GM18861 (cell line): ENCODE data around the gene CRYBA4.

Source experiments
- ATAC-seq: cut with Tn5 transposase; IDR thresholded peaks from one replicate; pipeline ENCODE4 v1.9.1; 2021; ENCODE audit not compliant: unreplicated experiment

Gene CRYBA4

DNA sequence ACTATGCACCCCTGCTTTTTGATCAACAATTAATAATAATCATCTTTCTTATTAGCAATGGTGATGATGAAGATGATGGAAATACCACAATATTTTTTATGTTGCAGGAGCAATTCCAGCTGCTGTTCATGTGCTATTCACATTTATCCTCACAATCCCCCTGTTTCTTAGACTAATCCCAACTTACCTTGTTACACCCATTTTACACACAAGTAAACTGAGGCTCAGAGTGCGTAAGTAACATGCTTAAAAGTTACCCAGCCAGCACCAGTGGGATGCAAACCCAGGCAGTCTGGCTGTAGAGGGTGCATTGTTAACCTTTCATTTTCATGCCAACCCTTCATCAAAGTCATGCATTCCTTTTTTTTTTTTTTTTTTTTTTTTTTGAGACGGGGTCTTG, 1.6 kb upstream of the CRYBA4 start:
- ATAC-seq, result no peak

- no peak for ATAC-seq
Measured at GRCh38 chr22:26623984-26624383, 2.2 kb downstream of the CRYBA4 start.

DNA sequence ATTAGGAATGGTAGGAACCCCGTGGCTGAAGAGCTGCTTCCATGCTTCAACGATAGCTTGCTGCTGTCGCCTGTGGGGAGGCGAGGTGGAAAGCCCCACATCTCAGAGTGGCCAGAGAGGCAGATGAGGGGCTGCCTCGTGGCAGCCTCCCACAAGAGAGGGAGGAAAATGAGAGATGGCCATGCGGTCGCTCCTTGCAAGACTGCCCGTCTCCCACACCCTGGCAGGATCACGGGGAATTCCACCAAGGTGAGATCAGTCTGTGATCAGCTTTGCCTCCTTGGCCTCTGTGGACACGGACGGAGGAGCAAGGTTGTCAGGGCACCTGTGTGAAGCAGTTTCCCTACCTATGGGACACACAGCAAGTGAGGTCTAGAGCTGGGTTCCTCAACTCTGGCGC, 3.0 kb downstream of the CRYBA4 start:
- ATAC-seq, result no peak

DNA sequence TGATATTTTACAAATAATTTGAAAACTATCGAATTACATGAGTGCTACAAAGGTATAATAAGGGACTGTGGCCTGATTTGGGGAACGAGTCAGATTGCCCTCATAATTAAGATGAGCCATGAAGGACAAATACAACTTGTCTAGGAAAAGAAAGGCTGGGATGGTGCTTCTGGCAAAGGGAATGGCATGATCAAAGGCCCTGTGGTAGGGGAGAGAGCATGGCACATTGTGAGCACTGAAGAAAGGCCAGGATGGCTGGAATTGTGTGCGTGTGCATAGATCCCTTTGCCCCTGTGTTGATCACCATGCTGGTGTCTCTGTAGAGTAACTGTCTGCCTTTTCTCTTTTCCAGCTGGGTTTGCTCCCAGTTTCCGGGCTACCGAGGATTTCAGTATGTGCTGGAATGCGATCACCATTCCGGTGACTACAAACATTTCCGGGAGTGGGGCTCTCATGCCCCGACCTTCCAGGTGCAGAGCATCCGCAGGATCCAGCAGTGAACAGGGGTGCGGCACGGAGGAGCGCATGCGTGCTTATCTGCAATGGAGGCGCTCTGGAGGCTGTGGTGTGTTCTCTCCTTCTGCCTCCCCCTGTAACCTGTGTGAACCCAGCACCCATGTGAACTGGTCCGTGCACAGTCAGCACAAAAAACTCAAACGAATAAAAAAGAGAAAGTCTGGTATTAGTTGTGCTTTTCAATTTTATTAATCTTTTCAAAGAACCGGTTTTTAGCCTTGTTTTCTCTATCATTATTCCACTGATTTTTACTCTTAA, 8.4 kb downstream of the CRYBA4 start:
- ATAC-seq, result no peak

DNA sequence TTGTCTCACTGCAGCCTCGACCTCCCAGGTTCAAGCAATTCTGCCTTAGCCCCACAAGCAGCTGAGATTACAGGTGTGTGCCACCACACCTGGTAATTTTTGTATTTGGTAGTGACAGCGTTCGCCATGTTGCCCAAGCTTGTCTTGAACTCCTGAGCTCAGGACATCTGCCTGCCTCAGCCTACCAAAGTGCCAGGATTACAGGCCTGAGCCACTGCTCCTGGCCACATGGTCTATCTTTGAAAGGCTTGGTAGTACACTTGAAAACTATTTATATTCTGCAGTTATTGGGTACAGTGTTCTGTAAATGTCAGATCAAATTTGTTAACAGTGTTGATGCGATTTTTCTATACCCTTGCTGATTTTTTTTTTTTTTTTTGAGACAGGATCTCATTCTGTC, 9.5 kb downstream of the CRYBA4 start:
- ATAC-seq, result no peak

DNA sequence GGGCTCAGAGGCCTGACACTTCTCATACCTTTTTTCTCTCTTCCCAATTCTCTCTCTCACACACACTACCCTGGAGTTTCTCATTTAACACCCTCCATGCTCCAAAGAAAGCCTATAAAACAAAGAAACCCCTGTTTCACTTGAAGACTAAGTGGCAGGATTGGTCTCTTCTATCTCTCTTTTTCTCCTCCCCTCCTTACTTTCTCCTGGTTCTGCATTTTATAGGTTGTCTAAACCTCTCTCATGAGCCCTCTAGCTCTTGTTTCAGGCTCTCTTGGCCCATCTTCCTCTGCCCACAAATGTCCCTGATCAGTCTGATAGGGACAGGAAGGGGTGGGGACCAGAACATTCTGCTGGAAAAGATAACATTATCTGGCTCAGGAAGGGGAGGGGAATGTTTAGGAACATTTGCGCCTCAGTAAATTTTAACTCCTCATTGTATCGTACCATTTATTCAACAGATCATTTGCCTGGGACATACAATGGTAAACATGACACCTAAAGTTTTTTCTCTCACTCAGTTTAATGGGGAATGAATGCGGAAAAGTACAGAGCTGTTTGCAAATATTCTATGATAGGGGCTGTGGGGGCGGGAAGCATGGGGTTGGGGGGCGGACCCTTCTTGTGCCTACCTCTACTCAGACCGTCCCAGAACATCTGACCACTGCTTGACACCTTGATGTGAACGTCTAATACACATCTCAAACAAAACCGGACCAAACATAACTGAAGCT, 10.8 kb downstream of the CRYBA4 start:
- no peak for ATAC-seq

DNA sequence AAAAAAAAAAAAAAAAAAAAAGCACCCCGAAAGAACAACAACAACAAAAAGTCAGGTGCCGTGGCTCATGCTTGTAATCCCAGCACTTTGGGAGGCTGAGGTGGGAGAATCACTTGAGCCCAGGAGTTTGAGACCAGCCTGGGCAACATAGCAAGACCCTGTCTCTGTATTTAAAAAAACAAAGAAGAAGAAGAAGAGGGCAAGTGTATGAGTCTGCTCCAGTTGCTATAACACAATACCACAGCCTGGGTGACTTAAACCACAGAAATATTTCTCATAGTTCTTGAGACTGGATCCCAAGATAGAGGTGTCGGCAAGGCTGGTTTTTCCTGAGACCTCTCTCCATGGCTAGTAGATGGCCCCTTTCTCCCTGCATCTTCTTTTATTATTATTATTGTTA, 12.4 kb downstream of the CRYBA4 start:
- no peak for ATAC-seq

- ATAC-seq, result no peak
Measured at GRCh38 chr22:26635117-26635516, 13.4 kb downstream of the CRYBA4 start.

DNA sequence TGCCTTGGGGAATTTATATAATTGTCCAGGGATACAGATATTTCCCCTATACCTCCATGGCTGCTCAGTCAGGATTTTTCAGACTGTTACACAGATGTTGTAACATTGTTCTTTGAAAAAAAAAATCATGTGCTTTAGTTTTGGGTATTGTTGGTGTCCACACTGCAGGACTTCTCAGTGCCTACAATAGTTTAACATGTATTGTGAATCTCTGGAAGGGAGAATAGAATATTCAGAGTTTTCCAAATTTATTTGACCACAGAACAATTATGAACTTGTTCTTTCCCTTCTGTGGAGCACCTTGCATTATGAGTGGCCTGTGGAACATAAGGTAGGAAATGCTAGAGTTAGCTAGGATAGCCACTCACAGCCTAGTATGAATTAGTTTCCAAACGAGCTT, 14.5 kb downstream of the CRYBA4 start:
- no peak for ATAC-seq

- no peak for ATAC-seq
Measured at GRCh38 chr22:26642465-26643417, 21.0 kb downstream of the CRYBA4 start.

- ATAC-seq, result no peak
Measured at GRCh38 chr22:26643418-26644100, 21.8 kb downstream of the CRYBA4 start.

GRCh38 chr22:26646158-26646557, 24.4 kb downstream of the CRYBA4 start:
- ATAC-seq, result no peak

- ATAC-seq, result no peak
Measured at GRCh38 chr22:26648011-26648497, 26.3 kb downstream of the CRYBA4 start.

DNA sequence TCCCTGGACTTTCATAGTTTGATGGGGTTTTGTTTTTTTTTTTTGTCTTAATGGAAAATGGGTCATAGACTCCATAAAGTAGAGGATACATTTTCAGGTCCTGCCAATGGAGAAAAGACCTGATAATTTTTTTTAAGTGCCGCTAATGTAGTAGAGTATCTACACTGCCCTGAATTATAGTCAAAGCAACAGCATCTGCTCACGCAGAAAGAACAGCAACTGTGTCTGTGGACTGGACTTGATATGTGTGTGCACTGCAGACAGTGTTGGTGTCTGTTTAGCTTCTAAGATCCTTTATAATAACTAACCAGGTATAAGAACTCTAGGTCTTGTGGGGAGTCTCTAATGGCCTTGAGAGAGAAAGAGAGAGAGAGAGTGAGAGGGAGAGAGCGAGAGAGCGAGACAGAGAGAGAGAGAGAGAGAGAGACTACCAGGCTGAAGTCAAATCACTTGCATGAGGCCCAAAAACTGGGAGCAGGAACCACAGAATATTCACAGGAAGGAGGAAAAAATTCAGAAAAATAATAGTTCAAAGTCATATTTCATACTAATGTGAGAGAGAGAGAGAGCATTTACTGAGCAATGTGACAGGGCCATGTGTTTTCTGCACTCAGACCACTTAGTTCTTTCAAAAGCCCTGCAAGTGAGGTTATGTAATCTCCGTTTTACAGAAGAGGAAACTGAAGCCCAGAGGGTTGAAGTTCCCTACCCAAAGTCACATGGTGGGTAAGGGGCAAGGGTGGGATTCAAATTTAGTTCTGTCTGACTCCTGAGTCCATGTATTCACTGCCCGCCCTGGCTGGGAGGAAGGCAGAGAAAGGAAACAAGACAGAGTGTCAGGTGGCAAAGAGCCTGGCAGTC, 27.0 kb downstream of the CRYBA4 start:
- ATAC-seq, result no peak

DNA sequence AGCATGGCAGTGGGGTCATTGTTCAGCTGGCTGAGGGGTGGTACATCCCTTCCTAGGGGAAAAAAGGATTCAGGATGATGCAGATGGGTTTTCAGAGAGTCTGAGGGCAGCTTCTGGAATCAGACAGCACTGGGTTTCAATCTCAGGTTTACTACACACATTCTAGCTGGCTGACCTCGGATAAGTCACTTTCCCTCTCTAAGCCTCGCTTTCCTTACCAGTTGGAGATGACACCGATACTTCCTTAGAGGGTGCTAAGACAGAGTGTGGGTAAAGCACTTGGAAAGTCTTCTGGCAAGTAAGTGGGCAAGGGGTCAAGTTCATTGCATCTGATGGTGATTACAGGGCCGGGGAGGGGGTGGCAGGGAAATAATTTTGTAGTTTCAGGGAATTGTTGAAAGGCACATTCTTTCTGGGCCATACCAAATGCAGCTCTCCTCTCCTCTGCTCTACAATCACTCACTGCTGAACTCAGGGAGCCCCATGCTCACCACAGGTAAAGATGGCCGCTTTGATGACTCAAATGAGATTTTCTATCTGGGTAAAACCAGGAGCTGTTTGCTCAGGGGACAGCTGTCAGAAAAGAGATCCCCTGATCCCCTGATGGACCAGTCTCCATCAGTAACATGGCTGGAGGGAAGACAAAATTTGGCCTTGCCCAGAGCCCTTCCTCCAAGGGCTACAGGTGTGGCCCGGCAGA, 29.1 kb downstream of the CRYBA4 start:
- no peak for ATAC-seq

GRCh38 chr22:26651815-26652214, 30.1 kb downstream of the CRYBA4 start:
- no peak for ATAC-seq

- no peak for ATAC-seq
Measured at GRCh38 chr22:26656891-26657851, 35.4 kb downstream of the CRYBA4 start, which contains the start of gene MIAT. Gene MIAT (plus strand): TSS chr22:26657588.

- ATAC-seq, result no peak
Measured at GRCh38 chr22:26658161-26658560, 36.4 kb downstream of the CRYBA4 start.
